ENCODE data around the gene OBP2B.

DNA sequence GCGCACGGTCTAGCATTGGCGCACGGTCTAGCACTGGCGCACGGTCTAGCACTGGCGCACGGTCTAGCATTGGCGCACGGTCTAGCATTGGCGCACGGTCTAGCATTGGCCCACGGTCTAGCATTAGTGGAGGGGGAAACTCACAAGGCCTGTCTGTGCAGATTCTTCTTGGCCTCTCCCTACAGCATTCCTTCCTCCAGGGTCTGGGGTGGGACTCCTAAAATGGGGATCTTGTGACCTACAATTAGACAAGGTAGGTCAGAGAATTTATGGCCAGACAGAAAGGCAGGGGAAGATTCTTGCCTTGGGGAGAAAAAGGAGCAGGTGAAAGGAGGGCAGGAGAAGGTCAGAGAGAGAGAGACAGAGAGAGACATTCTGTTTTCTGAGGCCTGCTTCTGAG lies 39.9 kb downstream of the OBP2B start:
- TF ChIP-seq ZNF175 (CRISPR knock-in tag; IDR thresholded peaks at IDR 0.05; ENCODE audit: low read depth), result no peak
- no peak for TF ChIP-seq STAG1 (CRISPR knock-in tag; IDR thresholded peaks at IDR 0.05; ENCODE audit: borderline replicate concordance)
- no peak for TF ChIP-seq SMAD4 (CRISPR knock-in tag; conservative IDR thresholded peaks at IDR 0.05)
- TF ChIP-seq, protein P1, sequence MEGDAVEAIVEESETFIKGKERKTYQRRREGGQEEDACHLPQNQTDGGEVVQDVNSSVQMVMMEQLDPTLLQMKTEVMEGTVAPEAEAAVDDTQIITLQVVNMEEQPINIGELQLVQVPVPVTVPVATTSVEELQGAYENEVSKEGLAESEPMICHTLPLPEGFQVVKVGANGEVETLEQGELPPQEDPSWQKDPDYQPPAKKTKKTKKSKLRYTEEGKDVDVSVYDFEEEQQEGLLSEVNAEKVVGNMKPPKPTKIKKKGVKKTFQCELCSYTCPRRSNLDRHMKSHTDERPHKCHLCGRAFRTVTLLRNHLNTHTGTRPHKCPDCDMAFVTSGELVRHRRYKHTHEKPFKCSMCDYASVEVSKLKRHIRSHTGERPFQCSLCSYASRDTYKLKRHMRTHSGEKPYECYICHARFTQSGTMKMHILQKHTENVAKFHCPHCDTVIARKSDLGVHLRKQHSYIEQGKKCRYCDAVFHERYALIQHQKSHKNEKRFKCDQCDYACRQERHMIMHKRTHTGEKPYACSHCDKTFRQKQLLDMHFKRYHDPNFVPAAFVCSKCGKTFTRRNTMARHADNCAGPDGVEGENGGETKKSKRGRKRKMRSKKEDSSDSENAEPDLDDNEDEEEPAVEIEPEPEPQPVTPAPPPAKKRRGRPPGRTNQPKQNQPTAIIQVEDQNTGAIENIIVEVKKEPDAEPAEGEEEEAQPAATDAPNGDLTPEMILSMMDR (IDR thresholded peaks at IDR 0.05 in 2 of 3, conservative IDR thresholded peaks at IDR 0.05 in 1 of 3; ENCODE audit: insufficient read depth in 2 of 3, low read depth in 1 of 3, low read length in 3 of 3), result no peak
- no peak for TF ChIP-seq SOX6 (IDR thresholded peaks at IDR 0.05)

Data from K562 (cell line).